Effector CD8-positive, alpha-beta T cell (primary cell): ENCODE measurements around the gene GEMIN4.
"Not testable (repeated sequence)": the region's sequence is repeated elsewhere in the genome, so short reads cannot be mapped to it uniquely, and the experiment has no call there.

Source experiments
- DNase-seq: peaks from one replicate; lab custom pipeline; 2025; lab: John Stamatoyannopoulos, UW

Gene GEMIN4

DNA sequence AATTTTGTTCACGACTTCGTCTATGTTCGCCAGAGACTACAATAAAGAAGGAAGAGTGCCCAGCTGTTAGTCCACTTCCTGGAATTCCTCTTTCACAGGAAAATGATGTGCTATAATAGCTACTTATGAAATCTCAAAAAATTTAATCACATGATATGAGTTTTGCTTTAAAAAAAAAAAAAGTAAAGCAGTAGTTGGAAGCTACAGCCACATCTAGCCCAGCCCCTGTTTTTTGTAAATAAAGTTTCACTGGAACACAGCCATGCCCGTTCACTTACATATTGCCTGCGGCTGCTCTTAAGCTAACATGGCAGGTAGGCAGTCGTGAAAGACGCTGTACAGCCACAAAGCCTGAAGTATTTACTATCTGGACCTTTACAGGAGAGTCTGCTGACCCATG, 52.7 kb downstream of the GEMIN4 start:
- DNase-seq: no peak

DNA sequence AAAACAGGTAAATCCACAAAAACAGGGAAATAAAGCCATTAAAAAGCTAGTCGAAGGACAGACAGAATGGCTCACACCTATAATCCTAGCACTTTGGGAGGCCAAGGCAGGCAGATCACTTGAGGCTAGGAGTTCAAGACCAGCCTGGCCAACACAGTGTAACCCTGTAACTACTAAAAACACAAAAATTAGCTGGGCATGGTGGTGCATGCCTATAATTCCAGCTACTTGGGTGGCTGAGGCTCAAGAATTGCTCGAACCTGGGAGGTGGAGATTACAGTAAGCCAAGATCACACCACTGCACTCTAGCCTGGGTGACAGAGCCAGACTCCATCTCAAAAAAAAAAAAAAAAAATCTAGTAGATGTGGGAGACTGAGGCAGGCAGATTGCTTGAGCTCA, 54.0 kb downstream of the GEMIN4 start:
- DNase-seq: not testable (repeated sequence)

GRCh38 chr17:697682-698081, 54.4 kb downstream of the GEMIN4 start:
- DNase-seq: no peak

DNA sequence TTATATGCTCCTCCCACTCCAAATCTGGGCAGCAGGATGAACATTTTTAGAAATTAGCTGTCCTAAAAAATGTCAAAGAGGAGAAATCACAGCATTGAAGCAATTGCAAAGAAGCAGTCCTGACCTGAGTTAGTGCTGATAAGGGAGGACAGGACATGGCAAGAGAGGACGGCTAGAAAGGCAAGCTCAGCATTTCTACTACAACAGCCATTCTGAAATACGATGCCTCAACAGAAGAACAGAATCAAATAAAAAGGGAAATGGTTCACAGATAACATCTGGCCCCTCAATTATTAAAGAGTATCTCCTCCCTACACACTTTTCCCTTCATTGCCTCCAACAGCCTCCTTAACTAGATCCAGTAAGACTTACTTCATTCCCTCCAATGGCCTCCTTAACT, 55.7 kb downstream of the GEMIN4 start:
- no peak for DNase-seq
